Stimulated activated CD4-positive, alpha-beta T cell treated with anti-CD3 and anti-CD28 coated beads, Interleukin-15, amount 100 ng/mL, for 24 hours (primary cell): ENCODE data around the gene LRCH1.
"Not testable (repeated sequence)": the region's sequence is repeated elsewhere in the genome, so short reads cannot be mapped to it uniquely, and the experiment has no call there.

Source experiments
- DNase-seq: peaks from one replicate; pipeline ENCODE4 v3.0.0-alpha.2; 2020

LRCH1 gene

DNA sequence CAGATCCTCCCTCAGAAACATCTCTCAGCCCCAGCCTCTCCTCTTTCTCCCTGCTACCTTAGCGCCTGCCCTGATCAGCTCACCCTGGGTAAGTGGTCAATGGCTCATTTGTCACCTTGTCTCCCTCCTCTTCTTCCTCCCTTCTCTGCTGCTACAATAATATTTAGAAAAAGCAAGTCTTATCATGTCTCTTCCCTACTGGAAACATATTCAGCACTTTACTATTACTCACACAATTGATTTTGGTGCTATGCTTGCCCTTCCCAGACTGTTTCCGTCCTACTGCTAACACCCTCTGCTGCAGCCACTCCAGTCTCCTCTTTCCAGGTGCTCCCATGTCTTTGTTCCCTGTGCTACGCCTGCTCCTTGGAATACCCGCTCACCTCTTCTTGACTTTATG is 208.2 kb downstream of the LRCH1 start:
- no peak for DNase-seq

DNA sequence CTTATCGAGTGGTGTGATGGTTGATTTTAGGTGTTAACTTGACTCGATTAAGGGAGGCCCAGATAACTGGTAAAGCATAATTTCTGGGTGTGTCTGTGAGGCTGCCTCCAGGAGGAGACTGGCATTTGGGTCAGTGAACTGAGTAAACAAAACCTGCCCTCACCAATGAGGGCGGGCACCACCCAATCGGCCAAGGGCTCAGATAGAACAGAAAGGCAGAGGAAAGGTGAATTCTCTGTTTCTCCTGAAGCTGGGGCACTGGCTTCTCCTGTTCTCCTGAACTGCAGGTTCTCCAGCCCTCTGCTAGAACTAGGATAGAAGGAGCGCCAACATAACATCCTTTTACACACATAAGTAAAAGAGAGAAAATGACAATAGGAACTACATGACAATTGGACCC is 208.9 kb downstream of the LRCH1 start:
- DNase-seq = no peak

DNA sequence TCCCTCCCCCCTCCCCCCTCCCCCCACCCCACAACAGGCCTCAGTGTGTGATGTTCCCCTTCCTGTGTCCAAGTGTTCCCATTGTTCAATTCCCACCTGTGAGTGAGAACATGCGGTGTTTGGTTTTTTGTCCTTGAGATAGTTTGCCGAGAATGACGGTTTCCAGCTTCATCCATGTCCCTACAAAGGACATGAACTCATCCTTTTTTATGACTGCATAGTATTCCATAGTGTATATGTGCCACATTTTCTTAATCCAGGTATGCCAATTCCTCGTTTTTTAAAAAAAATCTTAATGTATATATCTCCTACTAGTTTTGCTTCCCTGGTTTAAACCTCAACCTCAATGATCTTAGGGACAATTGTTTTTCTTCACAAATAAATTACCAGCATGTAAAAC is 217.0 kb downstream of the LRCH1 start:
- not testable (repeated sequence) for DNase-seq

DNA sequence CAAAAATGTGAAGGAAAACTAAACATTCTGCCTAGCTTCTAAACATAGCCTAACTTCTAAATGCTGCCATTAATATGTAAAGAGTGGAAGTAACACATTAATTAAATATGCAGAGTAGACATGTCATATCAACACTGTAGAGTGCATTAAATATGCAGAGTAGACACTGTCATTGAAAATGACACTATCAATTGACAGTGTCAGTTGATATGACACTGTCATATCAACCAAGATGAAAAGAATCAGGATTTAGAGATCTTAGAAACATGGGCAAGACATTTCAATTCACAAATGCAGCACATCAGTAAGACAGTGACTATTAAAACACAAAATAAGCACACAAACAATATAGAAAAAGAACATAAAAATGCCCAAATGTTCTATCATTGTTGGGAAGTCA is 218.7 kb downstream of the LRCH1 start:
- no peak for DNase-seq

DNA sequence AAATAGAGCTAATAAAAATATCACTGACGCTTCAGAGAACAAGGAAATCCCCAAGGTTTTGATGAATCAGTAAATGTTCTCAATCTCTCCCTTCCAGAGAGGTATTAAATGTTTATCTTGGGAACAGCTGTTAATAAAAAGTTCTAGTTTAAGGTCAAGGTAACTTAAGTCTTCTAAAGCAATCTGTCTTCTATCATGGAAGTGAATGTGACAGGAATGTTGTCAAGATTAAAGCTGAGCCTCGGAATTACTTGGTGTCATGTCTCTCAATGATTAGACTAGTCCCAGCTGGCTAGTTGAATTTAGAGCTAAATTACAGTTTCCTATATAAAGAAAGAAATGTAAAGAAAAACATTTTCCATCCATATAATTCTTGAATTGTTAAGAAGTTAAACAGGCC is 220.6 kb downstream of the LRCH1 start:
- no peak for DNase-seq

DNA sequence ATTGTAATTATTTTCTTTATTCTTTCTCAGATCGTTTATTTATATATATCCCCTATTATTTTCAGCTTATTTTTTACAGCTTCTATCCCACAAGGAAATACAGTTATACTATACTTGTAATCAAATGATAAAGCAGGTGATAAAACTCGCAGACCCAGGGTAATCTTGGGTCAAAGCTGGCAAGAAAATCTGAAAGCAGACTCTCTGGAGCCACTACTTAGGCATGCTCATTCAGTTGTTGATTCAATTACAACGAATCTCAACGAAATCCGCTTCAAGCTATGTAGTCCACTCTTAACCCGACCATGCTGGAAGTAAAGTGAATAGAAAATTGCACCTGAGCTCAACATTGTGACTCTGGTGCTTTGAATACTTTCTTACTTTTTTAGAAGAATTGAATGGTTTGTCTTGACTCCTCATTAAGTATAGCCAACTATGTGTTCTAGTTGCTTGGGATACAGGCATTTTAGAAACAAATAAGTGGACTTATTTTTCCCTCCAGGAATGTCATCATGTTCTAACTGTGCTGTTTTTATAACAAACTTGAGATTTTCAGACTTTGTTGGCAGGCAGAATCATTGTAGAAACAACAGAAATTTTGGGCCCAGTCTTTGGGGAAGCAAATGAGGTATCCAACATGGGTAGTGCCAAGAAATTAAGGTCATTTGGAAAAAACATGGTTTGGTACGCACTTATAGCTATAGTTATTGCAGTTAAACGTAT is 222.6 kb downstream of the LRCH1 start:
- DNase-seq = no peak

DNA sequence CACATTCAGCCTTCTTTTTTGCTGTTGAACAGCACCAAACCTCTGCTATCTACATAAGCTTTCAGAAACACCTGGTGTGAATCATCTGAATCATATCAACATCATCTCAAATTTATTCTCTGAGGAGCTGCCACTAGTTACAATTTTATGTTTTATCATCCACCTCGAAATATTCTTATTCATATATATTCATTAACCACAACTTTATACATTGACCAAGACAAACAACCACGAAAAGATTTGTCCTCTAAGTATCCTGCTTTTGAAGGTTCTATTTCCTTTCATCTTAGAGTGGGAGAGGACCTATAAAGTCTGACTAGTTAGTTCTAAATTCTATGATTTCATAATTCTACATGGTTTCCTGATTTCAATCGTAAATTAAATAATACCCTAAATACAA is 225.1 kb downstream of the LRCH1 start:
- DNase-seq = no peak

DNA sequence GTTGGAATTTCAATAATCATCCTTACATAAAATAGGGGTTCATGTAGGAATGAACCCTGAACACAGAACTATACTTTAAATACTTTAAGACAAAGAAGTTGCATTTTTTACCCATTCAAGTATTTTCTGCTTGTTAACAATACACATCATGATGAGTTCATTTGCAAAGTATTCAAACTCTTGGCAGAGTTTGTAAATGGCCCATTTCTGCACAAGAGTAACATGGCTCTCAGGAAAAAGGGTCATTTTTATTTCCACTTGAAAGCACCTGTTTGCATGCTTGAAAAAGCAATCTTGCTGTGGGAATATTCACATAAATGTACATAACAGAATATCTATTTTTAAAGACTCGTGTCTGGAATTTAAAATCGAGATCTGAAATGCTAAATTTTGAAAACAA is 225.9 kb downstream of the LRCH1 start:
- DNase-seq = no peak

DNA sequence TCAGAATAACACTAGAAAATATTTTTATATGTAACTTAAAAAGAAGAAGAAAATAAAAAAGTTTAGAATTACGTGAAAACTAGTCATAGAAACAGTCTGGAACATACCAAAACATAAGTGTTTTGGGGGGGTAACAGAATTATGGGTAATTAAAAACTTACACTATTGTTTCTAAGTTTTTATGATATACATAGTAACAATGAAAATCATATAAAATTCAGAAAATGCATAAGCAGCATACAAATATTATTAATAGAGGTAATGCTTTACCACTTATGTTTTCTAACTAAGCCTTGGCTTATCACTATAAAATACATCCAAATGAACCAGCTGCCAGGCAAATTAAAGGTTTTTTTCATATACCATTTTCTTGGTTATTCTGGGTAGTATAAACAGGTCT is 229.1 kb downstream of the LRCH1 start:
- DNase-seq = no peak

DNA sequence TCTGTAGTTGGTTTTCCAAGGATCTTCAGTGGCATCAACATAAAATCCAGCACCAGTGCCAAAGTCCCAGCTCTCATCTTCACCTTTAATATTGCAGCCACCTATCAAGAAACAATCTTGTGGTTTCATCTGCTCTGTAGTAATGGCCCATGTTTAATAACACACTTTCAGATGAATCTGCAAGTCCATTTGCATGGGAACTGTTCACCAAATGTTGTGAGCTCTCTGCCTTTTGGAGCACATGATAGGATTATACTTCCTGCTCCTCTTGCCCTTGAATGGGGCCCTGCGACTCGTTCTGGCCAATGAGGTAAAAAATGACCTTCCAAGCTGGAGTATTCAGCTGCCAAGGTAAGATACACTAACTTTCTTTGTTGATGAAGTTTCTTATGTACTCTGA is 229.7 kb downstream of the LRCH1 start:
- no peak for DNase-seq

DNA sequence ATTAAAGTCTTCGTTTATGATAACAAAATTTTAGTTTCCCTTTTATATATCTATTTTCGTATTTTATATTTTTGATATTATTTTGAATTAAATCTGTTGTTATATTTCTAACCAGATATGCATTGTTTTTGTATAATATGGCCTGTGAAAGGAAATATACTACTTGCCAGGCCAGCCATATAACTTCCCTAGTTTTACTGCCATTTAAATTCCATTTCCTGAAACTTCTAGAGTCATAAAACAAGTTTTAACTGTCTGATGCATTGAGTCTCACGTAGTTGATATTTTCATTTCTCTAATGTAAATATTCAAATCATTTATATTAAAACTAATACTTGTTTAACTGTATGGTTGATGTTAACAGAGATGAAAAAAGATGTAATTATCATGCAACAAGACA is 230.5 kb downstream of the LRCH1 start:
- no peak for DNase-seq

DNA sequence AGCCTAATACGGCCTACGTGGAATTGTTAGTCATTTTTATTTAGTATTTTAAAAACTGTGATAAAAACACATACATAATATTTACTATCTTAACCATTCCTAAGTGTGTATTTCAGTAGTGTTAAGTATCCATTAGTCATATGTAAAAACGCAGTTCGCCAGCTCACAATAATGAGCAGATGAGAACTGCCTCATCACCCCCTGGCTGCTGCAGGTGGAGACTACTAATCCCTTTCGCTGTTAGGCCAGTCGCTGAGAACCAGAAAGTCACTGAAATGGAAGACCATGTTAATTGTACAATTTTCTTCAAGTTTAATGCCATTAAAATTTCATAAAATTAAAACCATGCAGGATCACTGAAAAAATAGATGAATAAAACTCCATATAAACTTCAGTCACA is 242.4 kb downstream of the LRCH1 start:
- peak; percentile 10 for DNase-seq

DNA sequence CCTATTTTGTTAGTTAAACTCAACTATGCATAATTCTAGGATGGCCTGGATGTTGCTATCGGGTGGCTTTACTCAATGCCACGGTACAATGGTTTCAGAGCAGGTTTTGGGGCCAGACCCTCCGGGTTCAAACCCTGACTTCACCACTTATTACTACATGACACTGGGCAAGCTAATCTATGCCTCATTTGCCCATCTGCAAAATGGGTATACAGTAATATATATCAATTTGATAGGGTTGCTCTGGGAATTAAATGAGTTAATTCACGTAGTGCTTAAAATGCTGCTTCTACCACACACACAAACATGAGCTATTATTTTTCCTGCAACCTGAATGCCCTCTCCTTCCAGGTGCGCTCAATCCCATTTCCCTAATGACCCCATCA is 243.2 kb downstream of the LRCH1 start:
- DNase-seq = no peak

DNA sequence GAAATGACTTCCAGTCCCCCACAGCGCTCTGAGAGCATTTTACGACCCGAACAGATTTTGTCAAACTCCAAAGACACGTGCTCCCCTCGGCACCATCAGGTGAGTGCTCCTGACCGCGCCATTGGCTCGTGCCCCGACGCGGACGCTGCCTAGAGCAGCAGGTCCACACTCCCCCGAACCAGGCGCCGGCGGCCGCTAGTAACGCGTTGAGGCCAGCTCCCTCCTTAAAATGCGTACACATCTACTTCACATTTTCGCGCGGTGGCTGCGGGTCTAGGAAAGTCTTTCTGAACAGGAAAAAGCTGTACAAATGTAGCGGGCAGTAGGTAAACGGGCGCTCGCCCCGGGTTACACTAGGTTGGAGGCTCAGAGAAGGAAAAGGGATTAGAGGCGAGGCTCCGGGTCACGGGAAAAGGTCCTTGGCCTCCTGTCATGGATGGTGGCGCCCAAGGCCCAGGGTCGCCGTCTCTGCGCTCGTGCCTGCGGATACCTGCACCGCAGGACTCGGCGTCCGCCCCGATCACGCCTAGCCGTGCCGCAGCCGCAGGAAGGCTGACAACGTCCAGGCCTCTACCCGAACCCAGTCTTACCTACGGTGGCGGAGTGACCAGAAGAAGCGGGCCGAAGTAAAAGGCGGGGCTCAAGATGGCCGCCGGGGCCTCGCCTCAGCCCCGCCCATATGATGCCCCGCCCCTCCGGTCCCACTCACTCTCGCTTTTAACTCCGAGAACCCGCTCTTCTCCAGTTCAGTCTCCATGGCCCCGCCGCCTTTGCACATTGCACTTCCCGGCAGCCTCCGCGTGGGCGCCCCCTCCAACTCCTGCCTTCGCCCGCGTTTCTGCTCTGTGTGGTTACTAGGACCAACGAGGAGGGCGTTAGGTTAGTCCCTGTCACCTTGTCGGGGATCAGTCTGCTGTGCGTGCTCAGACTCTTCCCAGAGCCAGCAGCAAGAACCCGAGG is 243.8 kb downstream of the LRCH1 start, which contains the start of gene ESD:
ESD (minus strand) TSS at position 647 of the 960 bp plus-strand sequence. CDS start 5,748 bp downstream, outside the sequence.
- DNase-seq = peak; percentile 97

DNA sequence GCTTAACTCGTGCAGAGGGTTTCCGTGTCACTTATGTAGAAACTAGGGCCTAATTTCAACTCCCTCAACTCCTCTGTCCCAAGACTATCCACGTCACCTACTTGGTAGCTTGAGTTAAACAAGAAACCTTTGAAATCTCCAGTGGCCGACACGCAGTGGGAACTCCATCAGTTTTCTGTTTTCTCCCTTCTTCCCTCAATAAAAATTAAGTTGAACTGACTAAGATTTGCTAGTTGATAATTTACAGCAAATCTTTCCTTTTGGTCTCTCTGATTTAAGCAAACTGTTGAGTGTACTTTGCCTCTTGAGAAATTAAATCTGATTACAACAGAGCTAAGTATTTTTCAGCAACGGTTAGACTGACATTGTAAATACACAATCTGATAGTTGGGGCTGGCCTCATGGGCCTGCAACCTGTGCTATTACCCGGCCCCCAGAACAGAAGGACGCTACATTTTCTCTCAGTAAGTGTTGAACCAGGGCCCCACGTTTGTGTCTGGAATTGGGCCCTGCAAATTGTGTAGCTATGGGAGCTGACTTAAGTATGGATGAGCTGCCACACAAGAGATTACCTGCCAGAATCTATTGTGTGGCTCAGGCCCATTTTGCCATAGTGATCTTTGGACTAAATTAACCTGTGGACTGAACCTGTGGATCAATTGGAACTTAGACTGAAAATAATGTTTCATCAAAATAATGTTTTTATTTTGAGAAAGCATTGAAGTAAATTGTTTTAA is 244.7 kb downstream of the LRCH1 start:
- DNase-seq = no peak

DNA sequence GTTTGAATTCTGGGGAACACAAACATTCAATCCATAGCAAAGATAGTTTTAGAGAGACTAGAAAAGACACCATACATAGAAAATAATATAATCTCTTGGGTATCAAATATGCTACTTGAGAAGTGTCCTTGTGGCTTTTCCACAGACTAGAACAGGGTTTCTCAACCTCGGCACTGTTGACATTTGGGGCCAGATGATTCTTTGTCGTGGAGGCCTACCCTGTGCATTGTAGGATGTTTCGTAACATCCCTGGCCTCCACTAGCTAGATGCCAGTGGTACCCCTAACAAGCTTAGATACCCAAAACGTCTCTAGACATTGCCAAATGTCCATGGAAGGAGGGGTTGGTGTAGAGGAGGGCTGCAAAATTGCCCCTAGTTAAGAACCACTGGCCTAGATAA is 246.2 kb downstream of the LRCH1 start:
- no peak for DNase-seq

DNA sequence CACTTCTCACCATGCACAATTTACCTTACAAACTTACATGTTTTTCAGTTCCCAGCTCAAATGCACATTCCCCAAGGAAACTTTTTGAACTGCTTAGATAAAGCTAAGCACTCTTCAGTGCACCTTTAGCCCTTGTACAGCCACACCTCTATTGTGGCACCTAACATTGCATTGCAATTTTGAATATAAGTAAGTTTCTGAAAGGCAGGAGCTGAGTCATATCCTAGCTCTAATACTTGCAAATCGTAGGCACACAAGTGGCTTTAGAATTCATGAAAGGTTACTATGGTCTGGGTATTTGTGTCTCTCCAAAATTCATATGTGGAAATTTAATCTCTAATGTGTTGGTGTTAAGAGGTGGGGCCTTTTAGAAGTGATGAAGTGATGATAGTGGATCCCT is 248.9 kb downstream of the LRCH1 start:
- no peak for DNase-seq
